ENCODE results near the gene MAP4K5. TPM values are rescaled to one million over a fixed set of nuclear protein-coding genes. Genes with fewer than 3 reads are reported as not detected.

Gene MAP4K5
- total RNA-seq, 6 experiments from 2014 or later, result 6.5 to 31.3 (median 14.4) TPM

DNA sequence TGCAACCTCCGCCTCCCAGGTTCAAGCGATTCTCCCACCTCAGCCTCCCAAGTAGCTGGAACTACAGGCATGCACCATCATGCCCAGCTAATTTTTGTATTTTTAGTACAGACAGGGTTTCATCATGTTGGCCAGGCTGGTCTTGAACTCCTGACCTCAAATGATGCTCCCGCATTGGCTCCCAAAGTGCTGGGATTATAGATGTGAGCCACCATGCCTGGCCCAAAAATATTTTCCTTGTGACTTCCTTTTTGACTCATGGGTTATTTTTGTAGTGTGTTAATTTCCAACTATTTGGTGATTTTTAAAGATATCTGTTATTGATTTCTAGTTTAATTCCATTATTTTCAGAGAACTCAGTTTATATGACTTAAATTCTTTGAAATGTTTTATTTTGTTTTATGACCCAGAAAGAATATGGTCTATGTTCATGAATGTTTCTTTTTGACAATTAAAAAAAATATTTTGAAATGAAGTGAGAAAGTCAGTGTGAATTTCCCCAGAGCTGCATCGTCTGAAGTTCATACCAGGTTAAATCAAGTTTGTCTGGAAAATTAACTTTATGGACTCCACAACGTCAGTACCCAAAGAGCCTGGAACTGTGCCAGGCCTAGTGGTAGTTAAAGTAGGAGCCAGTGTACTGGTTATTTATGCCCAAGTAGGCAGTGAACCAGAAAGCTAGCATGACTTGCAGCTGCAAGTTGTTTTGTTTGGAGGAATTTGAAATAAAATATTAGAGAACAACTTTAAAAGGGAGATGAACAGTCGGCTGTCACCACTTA, 132.9 kb downstream of the MAP4K5 start:
- no peak for DNase-seq
- WGBS (ENCODE audit: insufficient coverage, low coverage, low lambda C conversion rate, missing lambda C conversion rate), result 70% methylated on average over 6 of the region's 6 CpGs
- intact Hi-C loops (cut with DNase I), result no loop called here

DNA sequence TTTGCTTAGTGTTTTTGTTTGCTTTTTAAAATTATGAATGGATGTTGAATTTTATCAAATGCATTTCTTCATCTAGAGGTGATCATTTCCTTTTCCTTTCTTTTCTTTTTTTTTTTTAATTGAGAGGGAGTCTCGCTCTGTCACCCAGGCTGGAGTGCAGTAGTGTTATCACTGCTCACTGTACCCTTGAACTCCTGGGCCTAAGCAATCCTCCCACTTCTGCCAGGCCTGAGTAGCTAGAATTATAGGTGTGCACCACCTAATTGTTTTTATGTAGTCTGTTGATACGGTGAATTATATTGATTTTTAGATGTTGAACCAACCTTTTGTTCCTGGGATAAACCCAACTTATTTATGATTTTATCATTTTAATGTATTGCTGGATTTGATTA, 134.2 kb downstream of the MAP4K5 start:
- Histone ChIP-seq H3K27ac (no peak overlapping the region), H3K4me3 (no peak overlapping the region), H3K4me1 (peaks cover 0 to 18% (median 0%) of the 10 kb centered on the region in 4 donors), H3K36me3 (no peaks in the 10 kb centered on the region), H3K27me3 (no peaks in the 10 kb centered on the region), H3K9me3 (no peaks in the 10 kb centered on the region)
- TF ChIP-seq, protein P1, sequence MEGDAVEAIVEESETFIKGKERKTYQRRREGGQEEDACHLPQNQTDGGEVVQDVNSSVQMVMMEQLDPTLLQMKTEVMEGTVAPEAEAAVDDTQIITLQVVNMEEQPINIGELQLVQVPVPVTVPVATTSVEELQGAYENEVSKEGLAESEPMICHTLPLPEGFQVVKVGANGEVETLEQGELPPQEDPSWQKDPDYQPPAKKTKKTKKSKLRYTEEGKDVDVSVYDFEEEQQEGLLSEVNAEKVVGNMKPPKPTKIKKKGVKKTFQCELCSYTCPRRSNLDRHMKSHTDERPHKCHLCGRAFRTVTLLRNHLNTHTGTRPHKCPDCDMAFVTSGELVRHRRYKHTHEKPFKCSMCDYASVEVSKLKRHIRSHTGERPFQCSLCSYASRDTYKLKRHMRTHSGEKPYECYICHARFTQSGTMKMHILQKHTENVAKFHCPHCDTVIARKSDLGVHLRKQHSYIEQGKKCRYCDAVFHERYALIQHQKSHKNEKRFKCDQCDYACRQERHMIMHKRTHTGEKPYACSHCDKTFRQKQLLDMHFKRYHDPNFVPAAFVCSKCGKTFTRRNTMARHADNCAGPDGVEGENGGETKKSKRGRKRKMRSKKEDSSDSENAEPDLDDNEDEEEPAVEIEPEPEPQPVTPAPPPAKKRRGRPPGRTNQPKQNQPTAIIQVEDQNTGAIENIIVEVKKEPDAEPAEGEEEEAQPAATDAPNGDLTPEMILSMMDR (IDR thresholded peaks at IDR 0.05), result no peak
- TF ChIP-seq POLR2A (IDR thresholded peaks at IDR 0.05), result no peak
- intact Hi-C loops (cut with DNase I), result no loop called here
- no peak for ATAC-seq
- DNase-seq, result no peak
- WGBS (ENCODE audit: insufficient coverage, low coverage, low lambda C conversion rate, missing lambda C conversion rate), result 59% methylated on average over 2 of the region's 2 CpGs

More for the DNA sequence above, 132.9 kb downstream of the MAP4K5 start:
- H3K27ac ChIP-seq, result no peak overlapping the region
- peaks cover 0 to 18% (median 0%) of the 10 kb centered on the region in 4 donors for H3K4me1 ChIP-seq
- no peaks in the 10 kb centered on the region for H3K9me3 ChIP-seq
- H3K4me3 ChIP-seq, result no peak overlapping the region
- TF ChIP-seq POLR2A (IDR thresholded peaks at IDR 0.05), result no peak
- TF ChIP-seq, protein P1 (IDR thresholded peaks at IDR 0.05), result no peak
- no peaks in the 10 kb centered on the region for H3K27me3 ChIP-seq
- ATAC-seq, result no peak
- no peaks in the 10 kb centered on the region for H3K36me3 ChIP-seq

DNA sequence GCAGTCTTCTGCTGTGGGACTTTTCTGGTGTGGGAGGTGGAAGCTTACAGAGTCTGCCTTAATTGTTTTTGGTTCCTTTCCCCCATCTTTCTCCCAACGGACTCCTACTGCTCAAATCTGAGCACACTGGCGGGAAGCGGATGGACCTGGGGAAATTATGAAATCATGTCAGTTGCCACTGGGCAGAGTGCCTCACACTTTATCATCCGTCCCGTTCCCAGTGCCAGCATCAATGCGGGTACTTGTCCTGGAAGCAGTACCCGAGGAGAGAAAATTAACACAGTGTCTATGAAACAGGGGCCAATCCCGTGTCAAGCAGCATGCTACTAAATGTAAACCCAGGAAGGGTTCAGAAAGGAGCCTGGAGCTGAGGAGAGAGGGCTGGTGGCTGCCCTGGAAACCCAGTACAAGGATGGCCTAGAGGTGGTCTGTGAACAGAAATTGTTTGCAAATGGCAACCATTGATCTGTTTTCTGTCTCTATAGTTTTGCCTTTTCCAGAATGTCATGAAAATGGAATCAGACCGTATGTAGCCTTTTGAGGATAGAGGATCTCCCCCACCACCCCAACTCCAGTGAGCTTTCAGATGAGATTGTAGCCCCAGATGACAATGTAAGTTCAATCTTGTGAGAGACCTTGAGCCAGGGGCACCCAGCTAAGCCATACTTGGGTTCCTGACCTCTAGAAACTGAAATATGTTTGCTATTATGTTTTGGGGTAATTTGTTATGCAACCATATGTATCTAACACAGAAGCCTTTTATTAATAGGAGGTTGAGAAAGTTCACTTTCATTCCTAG, 134.8 kb downstream of the MAP4K5 start:
- Histone ChIP-seq H3K9me3 (no peaks in the 10 kb centered on the region), H3K27ac (no peak overlapping the region), H3K36me3 (no peaks in the 10 kb centered on the region), H3K27me3 (no peaks in the 10 kb centered on the region), H3K4me3 (peak overlapping the region; percentile 56 to 63 (median 61)), H3K4me1 (peaks cover 0 to 18% (median 0%) of the 10 kb centered on the region in 4 donors)
- ATAC-seq, result peak; percentile 62 to 76 (median 68)
- intact Hi-C loops (cut with DNase I), result no loop called here
- 8% methylated on average over 8 of the region's 9 CpGs for WGBS (ENCODE audit: insufficient coverage, low coverage, low lambda C conversion rate, missing lambda C conversion rate)
- DNase-seq, result peak; percentile 50 to 73 (median 60)
- TF ChIP-seq, protein P1 (IDR thresholded peaks at IDR 0.05), result no peak
- TF ChIP-seq POLR2A (IDR thresholded peaks at IDR 0.05), result no peak

DNA sequence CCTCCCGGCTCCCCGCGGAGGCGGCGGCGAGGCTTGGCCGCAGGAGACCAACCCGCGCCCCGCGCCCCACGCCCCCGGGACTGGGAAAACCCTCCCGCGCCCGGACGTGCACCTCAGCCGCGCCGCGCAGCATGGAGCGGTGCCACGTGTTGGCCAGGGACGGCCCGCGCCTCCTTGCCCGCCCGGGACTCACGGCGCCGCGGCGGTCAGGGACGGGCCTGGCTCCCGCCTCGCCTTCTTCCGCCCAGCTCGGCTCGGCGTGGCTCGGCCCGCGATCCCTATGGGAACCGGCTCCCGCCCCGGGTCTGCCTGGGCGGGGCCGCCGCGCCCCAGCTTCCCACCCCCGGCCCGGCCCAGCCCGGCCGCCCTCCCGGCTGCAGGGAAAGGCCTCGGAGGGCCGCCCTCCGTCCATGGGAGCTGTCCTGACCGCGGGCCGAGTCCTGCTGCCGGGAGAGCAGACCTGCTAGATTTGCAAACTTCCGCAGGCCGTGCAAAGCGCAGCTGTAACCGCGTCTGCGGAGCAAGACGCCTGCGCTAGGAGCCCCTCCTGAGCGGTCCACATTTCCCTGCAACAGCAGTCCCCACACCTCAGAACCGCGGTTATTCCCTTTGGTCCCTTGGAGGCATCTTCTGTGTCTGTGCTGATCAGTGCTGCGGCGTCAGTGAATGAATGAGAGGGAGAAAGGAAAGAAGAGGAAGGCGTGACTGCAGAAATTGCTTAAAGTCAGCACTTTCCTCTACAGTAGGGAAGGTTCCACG, 135.6 kb downstream of the MAP4K5 start, which contains the start of gene CDKL1:
Gene CDKL1, minus strand, starts transcription at position 251 of the 759 bp plus-strand sequence. CDS start 1,013 bp downstream, outside the sequence.
- WGBS (ENCODE audit: insufficient coverage, low coverage, low lambda C conversion rate, missing lambda C conversion rate), result 1% methylated on average over 9 of the region's 77 CpGs
- TF ChIP-seq, protein P1 (IDR thresholded peaks at IDR 0.05), result no peak
- TF ChIP-seq POLR2A (IDR thresholded peaks at IDR 0.05), result no peak

More for the DNA sequence above, 135.6 kb downstream of the MAP4K5 start, which contains the start of gene CDKL1:
- peak within 1 kb of the TSS; percentile 56 to 63 (median 61) for H3K4me3 ChIP-seq
- peaks cover 0 to 18% (median 0%) of the 10 kb centered on the region in 4 donors for H3K4me1 ChIP-seq
- intact Hi-C loops (cut with DNase I), result no loop called here
- ATAC-seq, result peak; percentile 85 to 93 (median 86)
- H3K9me3 ChIP-seq, result no peaks in the 10 kb centered on the region
- H3K27ac ChIP-seq, result peak within 1 kb of the TSS; percentile 33 to 65 (median 33)
- H3K36me3 ChIP-seq, result no peaks in the 10 kb centered on the region
- peak; percentile 72 to 78 (median 73) for DNase-seq
- no peaks in the 10 kb centered on the region for H3K27me3 ChIP-seq
